HG02884 (cell line): Measurements from ENCODE around the gene SHH.
"Not testable (repeated sequence)": the region's sequence is repeated elsewhere in the genome, so short reads cannot be mapped to it uniquely, and the experiment has no call there.

Experiments used
- ATAC-seq: cut with Tn5 transposase; IDR thresholded peaks from one replicate; pipeline ENCODE4 v1.9.1; 2021; ENCODE audit warnings: mild to moderate bottlenecking, moderate library complexity; ENCODE audit not compliant: unreplicated experiment

SHH gene

DNA sequence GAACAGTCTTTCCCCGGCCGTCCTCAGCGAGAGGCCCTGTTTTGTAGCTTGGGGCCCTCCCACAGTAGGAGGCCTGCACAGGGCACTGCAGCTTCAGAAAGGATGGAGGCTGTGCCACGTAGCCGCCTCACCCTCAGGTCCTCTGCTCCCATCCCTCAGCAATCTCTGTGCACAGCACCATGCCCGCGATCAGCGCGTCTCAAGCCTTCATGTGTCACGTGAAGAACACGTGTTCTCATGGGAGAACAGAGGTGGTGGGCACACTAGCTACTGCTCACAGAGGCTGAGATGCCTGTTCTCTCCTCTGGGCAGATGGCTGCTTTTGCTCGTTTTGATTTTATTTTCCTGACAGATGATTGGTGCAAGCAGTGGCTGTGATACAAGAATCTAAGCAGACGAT lies 8.5 kb upstream of the SHH start:
- ATAC-seq: no peak

DNA sequence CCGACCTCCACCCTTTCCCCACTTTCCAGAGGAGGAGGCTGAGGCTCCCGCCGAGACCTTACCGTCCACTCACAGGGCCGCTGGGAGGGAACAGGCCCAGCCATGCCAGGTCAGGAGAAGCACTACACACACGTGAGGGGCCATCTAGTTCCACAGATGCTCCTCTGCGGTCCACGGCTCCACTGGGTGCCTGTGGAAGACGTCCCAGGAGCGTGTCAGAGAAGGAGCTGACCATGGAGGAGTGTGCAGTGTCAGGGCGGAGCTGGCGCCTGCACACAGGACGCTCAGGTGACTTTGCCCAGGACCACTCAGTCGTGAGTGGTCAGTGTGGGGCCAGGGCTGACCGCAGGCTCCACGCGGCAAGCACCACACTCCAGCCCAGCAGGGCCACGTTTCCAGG lies 8.0 kb upstream of the SHH start:
- no peak for ATAC-seq

DNA sequence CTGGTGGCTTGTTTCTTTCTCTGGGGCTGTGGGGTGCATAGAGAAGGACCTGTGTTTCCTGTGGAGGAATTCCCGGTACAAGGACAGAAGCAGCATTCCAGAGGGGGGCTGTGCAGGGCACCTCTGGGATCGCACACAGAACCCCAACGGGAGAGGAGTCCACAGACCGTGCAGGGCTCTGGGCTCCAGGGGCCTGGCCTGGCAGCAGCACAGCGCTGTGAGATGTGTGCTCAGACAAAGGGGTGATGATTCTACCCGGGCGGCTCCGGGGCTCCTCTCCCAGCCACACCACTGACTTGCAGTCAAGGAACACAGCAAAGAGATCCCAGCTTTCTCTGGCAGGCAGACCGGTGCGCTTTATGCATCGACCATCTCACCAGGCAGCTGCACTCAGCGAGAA lies 6.9 kb upstream of the SHH start:
- no peak for ATAC-seq

DNA sequence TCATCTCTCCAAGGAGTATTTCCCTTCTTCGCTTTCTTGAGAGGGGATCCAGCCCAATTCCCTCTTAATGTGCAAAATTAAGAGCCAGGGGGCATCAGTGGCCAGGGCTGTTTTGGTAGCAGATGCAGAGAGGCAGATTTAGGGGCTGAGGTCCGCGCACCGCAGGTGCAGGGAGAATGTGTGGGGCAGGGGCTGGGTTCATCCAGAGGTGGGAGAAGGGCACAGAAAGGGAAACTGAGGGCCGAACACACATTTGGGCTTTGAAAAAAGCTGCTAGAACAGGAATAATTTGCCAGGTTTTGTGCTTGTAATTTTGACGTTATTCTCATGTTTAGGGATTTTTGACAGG lies 6.5 kb upstream of the SHH start:
- ATAC-seq: no peak

DNA sequence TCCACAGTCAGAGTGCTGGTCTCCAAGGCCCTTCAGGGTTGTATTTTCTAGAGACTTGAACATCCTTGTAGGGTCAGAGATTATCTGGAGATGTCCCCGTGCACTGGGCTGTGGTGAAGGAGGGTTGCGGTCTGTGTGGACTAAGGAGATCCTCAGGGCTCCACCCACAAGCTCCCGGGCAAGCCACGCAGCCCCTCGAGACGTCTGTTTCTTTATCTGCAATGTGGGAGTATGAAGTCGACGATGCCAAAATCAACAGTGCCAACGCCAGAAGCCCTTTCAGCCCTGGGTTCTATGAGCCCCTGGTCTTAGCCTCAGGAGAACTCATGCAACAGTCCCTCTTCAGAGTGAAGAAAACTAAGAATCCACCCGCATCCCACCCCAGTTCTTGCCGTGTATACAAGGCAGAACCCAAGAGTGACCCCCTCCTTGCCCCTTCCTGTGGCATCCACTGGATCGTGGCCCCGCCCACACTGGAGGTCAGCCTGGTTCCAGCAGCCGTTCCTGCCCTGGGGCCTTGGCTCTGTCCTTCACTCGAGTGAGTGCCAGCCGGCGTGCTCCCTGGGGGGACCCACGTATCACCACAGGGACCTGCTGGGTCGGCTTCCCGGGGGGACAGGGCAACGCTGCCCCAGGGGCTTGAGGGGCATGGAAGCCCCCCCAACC lies 6.0 kb upstream of the SHH start:
- no peak for ATAC-seq

DNA sequence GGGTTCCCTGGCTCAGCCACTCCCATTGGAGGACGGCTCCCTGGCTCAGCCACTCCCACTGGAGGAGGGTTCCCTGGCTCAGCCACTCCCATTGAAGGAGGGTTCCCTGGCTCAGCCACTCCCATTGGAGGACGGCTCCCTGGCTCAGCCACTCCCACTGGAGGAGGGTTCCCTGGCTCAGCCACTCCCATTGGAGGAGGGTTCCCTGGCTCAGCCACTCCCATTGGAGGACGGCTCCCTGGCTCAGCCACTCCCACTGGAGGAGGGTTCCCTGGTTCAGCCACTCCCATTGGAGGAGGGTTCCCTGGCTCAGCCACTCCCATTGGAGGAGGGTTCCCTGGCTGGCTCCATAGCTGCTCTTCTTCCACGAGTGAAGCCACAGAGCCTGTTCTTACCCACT lies 5.3 kb upstream of the SHH start:
- ATAC-seq: not testable (repeated sequence)

DNA sequence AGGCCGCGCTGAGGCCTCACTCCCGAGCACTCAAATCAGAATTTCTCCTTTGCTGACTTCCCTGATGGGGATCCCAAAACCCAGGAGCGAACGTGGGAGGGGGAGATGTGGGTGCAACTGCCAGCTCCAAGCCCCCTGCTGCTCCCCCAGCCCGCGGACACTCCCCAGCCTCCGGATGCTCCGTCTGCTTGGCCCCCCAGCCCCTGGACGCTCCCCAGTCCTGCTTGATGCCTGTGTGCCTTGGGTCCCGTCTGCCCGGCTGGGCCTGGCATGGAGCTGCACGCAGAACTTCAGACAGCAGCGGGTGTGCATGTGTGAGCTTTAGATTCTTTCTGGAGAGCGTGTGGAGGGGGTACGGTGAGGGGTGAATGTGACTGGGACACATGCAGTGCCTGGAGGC lies 4.7 kb upstream of the SHH start:
- ATAC-seq: no peak

DNA sequence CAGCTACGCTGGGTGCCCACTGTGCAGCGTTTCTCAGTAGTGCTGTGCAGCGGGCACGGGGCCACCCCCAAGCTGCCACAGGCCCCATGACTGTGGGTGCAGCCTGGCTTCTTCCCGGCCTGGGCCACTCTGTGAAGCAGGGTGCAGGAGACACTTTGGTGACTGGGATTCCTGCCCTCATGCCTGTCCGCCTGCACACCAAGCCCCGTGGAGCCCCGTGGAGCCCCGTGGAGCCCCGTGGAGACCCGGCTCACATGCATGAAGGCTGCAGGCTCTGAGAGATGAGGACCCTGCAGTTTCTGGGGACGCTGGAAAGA lies 3.9 kb upstream of the SHH start:
- no peak for ATAC-seq

DNA sequence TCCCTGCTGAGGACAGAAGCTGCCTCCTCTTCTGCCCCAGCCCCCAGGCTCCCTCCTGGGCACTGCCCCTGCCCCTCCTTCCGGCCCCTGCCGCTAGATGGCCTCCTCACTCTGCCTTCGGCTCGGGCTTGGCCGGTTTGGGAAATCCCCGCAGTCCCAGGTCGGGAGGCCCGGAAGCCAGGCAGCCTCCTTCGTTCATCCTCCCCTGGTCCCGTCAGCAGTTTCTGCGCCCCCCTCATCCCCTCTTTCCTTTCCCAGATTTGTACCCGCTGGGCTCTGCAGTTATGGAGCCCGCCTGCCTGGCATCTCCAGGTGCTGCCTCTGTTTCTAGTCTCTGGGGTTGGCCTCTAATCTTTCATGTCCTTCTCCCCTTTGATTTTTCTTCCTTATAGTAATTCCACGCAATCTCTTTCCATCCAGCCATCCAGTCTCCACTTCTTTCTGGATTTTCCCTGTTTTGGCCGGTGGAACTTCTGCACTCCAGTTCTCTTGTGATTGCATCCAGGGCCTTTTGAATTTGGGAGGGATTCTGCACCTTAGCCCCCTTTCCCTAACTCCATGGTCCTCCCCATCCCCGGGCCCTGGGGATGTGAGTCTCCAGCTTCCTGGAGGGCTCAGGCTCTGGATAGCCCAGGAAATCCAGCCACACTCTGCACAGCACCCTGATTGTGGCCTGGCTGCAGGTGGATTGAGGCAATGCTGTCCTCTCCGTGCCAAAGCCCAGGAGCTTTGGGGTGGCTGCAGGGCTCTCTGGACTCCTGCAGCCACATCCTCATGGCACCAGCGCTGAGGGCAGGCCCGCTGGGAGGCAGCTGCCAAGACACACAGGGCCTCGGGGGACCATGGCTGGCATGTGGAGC lies 3.3 kb upstream of the SHH start:
- peak; percentile 81 for ATAC-seq

DNA sequence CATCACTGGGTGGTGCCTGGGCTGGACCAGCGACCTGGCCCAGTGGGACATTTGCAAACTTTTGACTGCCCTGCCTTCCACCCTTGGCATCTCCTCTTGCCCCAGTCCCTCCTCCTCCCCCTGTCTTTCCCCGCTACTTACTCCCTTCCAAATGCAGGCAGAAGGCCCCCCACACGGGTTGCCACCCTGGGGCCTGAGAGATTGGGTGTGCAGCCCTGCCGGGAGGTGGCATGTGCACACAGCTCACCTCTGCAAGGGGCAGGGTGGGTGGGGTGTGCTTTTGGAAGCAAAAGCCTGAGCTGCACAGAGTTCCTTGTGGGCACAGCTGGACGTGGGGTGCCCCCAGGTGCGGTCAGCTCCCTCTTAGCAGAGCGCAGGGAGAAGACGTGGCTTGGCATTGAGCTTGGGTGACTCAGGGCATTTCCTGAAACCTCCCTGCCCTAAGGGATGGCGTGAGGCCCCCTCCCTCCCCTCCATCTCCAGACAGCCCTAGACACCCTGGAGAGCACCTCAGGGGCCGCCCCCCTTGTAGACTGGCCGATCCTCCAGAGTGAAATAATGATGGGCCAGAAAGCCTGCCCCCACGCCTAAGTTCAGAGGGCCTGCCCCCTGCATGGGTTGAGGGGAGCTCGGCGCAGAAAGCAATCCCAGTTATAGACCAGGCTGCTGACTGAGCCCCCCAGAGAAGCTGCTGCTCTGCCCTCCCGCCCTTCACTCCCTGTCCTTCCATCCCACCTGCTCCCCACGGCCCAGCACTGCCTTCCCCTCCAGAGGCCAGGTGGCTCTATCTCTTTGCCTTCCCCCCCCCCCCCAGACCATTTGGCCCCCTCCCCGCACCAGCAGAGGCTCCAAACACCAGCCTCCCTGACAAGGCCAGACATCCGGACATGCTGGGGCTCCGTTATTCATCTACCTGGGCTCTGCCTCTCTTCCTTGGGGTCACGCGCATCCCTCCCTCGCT lies 2.3 kb upstream of the SHH start:
- no peak for ATAC-seq

DNA sequence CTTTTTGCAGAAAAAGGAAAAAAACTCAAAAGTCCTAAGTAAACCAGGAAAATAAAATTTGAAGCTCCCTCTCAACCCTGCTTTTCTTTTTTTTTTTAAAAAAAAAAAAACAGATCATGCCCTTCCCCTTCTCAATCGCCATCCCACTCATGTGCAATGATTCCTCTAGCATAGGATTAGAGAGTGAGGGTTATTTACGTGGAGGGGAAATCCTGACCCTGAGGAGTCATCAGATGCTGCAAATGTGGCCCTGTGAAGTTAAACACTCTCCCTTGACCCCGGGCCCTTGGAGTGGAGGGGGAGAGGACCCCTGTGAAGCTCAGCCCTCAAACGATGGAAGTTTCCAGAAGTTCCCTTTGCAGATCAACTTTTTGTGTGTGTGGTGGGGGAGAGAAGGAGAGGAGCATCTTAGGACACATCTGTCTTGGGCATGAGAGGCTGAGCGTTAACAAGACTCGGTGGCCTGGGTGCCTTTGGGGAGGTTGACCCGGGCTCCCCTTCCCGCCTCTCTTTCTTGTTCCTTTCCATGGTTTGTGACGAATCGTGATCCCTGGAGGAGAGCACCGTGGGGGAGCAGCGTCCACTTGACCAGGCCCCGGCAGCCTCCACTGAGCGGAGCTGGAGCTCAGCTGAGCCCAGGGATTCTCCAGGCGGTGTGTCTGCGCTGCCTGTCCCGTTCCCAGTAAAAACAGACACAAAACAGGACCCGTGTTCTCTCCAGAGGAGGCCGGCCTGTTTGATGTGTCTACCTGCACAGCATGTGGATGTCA lies 1.5 kb upstream of the SHH start:
- ATAC-seq: no peak

DNA sequence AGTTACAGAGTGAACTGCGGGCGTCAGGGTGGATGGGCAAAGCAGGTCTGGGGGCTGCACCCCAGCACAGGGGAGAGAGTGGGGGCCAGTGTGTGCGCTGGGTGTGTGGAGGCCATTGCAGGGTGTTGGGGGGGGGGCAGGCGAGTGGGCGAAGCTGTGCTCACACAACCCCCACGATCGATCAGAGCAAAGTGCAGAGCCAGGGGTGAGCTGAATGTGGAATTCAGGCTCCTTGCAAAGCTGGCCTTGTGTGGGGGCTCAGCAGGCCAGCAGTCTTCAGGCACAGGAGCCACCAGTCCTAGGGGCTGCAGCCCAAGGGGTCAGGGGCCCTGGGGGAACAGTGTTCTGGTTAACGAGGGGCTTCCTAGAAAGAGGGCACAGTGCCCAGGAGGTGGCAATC lies 862 bp upstream of the SHH start:
- ATAC-seq: no peak

DNA sequence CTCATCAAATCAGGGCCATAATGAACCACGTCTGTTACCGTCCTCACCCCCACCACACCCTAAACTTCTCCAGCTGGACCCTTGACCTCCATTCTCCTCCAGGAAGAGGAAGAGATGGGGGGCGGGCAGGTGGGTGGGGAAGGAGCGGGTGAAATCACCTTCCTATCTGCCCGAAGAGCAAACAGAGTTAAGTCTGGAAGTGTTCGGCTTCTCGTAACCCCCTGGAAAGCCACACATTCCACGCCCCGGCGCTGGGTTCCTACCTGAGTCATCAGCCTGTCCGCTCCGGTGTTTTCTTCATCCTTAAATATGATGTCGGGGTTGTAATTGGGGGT lies 736 bp downstream of the SHH start:
- ATAC-seq: no peak

DNA sequence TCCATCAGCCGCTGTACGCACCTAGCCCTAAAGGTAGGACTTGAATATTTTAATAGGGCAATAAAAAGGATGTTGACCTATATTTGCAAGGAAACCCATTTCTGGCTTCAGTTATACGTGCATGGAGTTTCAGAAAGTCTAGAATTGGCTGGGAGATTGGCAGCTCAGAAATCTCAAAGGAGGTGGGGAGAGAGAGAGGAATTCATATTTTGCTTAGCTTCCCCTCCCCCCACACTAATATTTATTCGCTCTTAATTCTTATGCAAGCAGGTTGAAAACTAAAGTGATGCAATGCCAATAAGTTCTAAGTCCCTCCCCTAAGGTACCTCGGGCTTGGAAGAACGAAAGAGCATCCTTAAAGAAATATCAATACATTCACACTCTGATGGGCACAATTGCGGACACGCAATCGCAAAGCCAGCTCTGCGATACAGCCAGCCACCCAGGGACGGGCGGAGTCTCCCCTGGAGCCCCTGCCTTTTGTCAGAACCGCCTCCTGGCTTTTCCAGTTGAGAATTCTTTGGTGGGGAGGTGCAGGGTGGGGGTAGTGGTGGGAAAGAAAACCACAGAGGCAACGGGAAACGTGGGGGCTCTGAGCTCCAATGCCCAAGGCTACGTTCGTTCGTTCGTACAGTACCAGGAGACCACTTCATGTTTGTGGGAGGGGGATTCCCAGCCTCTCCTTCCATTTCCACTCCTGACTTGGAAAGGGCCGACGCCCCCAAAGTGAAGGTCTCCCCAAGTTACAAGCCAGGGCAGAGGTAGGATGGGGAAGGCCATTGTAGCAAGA lies 1.3 kb downstream of the SHH start:
- no peak for ATAC-seq

DNA sequence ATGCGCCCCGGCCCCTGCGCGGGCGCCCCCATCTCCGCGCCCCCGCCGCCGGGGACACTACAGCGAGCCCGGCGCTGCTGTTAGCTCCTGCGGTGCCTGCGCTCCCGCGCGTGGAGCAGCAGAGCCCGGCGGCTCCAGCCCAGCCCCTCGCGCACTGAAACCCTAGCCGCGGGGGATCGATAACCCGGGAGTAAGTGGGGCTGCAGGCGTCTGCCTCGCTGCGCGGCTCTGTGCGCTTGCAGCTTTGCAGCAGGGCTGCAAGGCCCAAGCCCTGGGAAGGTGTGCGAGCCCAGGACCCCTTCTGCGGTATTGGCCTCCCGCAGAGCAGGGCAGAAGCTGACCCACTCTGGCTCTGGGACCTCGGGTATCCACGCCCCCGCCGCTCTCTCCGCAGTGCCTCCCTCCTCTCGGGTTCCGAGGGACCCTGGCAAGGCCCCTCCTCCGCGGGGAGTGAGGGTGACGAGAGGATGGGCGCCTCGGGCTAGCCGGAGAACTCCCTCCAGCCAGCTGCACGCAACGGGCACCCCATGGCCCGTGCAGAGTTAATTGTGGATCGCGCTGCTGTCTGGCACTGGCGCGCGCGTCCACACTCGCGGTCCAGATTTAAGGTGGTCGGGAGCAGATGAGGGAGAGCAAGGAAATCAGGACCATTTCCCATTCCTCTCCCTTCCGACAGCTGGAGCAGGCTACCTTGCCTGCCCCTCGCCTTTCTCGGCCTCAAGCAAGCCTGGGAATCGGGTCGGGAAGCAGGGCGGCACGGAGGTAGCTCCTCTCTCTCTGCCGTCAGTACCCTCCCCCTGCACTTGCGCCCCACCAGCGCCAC lies 2.1 kb downstream of the SHH start:
- ATAC-seq: no peak

DNA sequence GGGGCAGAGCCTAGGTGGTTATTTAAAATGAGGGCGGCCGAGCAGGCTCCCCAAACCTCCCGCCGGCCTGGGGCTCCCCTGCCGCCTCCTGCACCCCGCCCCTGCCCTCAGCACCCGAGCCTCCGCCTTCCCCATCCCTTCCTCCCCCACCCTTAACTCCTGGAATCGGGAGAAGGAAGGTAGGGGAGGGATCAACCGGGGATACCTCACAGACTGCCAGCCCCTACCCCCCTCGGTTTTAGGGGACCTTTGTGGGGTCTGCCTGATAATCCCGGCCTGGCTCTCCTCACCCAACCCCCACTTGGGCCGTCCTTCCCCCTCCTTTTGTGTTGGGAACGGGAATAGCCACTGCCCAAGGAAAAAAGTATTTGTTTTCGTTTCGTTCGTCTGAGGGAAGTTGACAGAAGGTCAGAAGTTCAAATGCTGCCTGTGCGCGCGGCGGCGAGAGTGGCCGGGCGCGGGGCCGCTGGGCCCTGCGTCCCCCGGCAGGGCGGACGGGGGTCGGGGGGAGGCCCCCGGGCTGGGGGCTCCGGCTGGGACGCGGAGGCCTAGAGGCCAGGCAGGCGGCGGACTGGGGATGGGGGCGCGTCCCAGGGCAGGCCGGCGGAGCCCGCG lies 2.8 kb downstream of the SHH start:
- ATAC-seq: no peak

DNA sequence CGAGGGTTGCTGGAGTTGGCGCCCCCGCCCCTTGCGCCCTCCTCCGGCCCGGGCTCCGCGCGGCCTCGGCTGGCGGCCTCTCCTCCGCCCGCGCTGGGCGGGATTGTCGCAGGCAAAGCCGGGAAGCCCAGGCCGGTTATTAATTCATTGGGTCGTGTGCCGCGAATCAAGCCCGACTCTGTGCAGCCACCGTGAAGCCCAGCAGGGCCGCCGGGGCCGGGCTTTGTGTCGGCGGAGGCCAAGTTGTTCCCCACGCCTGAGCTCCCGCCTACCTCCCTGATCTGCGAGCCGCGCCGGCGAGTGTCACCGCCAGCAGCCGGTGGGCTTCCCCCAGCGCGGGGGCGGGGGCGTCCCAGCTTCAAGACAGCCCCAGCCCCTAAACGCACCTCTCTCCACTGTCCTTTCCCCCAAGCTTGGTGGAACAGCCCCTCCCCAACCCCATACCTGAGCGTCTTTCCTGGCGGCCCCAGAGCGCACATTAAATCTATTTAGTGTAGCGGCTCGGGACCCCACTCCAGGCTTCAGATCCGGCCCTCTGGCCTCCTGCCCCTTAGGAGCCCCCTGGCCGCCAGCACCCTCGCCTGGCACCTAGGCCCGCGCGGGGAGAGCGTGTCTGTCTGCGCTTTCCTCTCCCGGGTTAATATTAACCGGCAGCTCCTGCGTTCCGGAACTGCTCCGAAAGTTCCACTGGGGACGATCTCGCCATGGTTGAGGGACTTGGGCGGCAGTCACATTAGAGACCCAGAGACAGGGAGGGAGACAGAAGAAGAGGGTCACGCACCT lies 3.5 kb downstream of the SHH start:
- no peak for ATAC-seq
